KOPT-K1 (cell line): ENCODE results near the gene TSC22D1.
"Not testable (repeated sequence)": the region's sequence is repeated elsewhere in the genome, so short reads cannot be mapped to it uniquely, and the experiment has no call there.

Experiments used
- H3K27ac ChIP-seq: fragments of 200-600 bp; sonication (generic); 2 replicates; pipeline ENCODE4 v1.5.1; 2016; ENCODE audit warnings: antibody characterized with exemption, mild to moderate bottlenecking, low read depth, low read length; ENCODE audit not compliant: poor library complexity, severe bottlenecking
- H3K36me3 ChIP-seq: fragments of 200-600 bp; sonication (generic); 2 replicates; pipeline ENCODE4 v1.5.1; 2017; ENCODE audit warnings: antibody characterized with exemption, mild to moderate bottlenecking, low read length, moderate library complexity; ENCODE audit not compliant: insufficient read depth
- H3K9me3 ChIP-seq: fragments of 200-600 bp; sonication (generic); 2 replicates; pipeline ENCODE4 v1.5.1; 2017; ENCODE audit warnings: antibody characterized with exemption, low read length, mild to moderate bottlenecking; ENCODE audit not compliant: insufficient read depth, poor library complexity, severe bottlenecking

TSC22D1 gene

GRCh38 chr13:44543369-44543768, 32.8 kb downstream of the TSC22D1 start:
- Histone ChIP-seq H3K9me3 (no peaks in the 10 kb centered on the region), H3K36me3 (peaks cover 8% of the 10 kb centered on the region; the same call in 1 of the 2 replicates), H3K27ac (no peak overlapping the region)

- H3K9me3 ChIP-seq, result no peaks in the 10 kb centered on the region
- H3K36me3 ChIP-seq, result peaks cover 9% of the 10 kb centered on the region; the same call in 1 of the 2 replicates
- H3K27ac ChIP-seq, result no peak overlapping the region
Measured at GRCh38 chr13:44542361-44542760, 33.8 kb downstream of the TSC22D1 start.

DNA sequence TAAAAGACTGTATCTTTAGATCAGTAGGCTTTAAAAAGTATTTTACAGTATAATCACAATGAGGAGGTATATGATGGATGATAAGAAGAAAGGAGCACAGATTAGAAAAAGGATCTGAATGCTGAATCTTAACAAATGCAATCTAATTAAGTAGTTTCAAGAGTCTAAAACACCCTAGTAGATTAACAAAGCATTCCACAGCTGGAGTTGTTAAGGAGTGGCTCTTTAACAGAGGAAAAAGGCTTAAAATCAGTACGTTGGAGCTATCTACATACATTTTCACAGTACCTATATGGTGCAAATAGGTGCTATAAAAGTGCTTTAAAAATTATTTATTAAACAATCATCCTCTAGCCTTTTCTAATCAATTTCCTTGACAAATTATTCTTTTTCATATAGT, 34.5 kb downstream of the TSC22D1 start:
- H3K27ac ChIP-seq, result no peak overlapping the region
- H3K36me3 ChIP-seq, result peaks cover 9% of the 10 kb centered on the region; the same call in 1 of the 2 replicates
- no peaks in the 10 kb centered on the region for H3K9me3 ChIP-seq

GRCh38 chr13:44540761-44541434, 35.2 kb downstream of the TSC22D1 start:
- Histone ChIP-seq H3K27ac (no peak overlapping the region), H3K36me3 (peaks cover 9% of the 10 kb centered on the region; the same call in 1 of the 2 replicates), H3K9me3 (no peaks in the 10 kb centered on the region)

DNA sequence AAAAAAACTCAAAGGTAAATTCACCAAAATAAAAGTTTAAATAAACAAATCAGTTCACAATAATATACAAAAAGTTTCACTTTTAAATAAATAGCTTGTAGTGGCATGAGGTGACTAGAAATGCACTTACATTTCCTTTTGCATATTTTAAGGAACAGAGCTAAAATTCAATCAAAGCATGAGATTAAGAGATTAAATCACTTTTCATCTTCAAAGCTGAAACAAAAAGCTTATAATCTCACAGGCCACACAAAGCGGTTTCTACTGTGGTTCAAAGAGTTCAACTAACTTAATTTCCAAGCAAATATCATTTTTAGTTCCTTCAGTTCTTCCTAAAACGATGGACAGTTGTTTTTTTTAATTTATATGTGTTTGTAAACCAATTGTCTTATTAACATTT, 38.9 kb downstream of the TSC22D1 start:
- Histone ChIP-seq H3K9me3 (no peaks in the 10 kb centered on the region), H3K36me3 (peaks cover 9% of the 10 kb centered on the region; the same call in 1 of the 2 replicates), H3K27ac (no peak overlapping the region)

GRCh38 chr13:44523146-44524015, 52.7 kb downstream of the TSC22D1 start:
- no peaks in the 10 kb centered on the region for H3K36me3 ChIP-seq
- no peaks in the 10 kb centered on the region for H3K9me3 ChIP-seq
- no peak overlapping the region for H3K27ac ChIP-seq

DNA sequence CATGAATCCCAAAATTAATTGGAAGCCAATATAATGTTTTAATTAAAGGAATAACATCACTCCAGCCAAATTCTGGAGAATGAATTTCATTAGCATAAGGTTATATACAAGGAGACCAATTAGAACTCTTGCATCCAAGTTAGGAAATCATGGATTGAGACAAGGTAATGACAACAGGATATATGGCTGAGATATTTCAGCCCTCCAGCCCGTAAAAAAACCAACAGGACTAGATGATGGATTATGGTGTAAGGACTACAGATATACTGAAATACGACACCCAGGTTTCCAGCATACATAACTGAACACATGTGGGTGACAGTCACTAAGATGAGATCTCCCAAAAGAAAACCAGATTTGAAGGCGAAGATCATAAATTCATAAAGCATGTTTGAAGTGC, 56.5 kb downstream of the TSC22D1 start:
- Histone ChIP-seq H3K27ac (no peak overlapping the region), H3K9me3 (no peaks in the 10 kb centered on the region), H3K36me3 (no peaks in the 10 kb centered on the region)

- Histone ChIP-seq H3K36me3 (no peaks in the 10 kb centered on the region), H3K9me3 (no peaks in the 10 kb centered on the region), H3K27ac (no peak overlapping the region)
Measured at GRCh38 chr13:44516771-44517170, 59.4 kb downstream of the TSC22D1 start.

- no peak overlapping the region for H3K27ac ChIP-seq
- H3K36me3 ChIP-seq, result no peaks in the 10 kb centered on the region
- no peaks in the 10 kb centered on the region for H3K9me3 ChIP-seq
Measured at GRCh38 chr13:44514278-44514677, 61.9 kb downstream of the TSC22D1 start.

GRCh38 chr13:44509853-44510252, 66.3 kb downstream of the TSC22D1 start:
- not testable (repeated sequence) for H3K27ac ChIP-seq, H3K9me3 ChIP-seq, H3K36me3 ChIP-seq

DNA sequence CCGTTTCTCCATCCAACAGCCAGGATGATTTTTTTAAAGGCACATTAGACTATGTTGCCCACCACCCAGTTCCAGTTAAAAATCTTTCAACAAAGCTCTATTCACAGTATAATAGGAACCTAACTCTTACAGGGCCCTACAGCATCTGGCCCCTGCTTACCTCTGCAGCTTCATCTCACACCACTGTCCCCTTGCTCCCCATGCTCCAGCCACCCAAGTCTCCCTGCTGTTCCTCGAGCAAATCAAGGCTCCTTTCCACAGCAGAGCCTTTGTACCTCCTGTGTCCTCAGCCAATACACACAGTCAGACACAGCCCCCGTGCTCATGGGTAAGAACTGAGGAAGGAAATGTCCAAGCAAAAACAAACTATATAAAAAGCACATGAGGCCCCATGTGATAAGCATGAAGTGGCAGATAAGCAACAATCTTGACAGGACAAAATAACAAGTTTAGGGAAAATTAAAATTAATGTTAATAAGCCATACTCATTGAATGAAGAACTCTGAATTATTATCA, 67.5 kb downstream of the TSC22D1 start:
- Histone ChIP-seq H3K27ac (no peak overlapping the region), H3K36me3 (no peaks in the 10 kb centered on the region), H3K9me3 (no peaks in the 10 kb centered on the region)

- Histone ChIP-seq H3K36me3 (no peaks in the 10 kb centered on the region), H3K9me3 (no peaks in the 10 kb centered on the region), H3K27ac (no peak overlapping the region)
Measured at GRCh38 chr13:44507639-44508038, 68.5 kb downstream of the TSC22D1 start.

DNA sequence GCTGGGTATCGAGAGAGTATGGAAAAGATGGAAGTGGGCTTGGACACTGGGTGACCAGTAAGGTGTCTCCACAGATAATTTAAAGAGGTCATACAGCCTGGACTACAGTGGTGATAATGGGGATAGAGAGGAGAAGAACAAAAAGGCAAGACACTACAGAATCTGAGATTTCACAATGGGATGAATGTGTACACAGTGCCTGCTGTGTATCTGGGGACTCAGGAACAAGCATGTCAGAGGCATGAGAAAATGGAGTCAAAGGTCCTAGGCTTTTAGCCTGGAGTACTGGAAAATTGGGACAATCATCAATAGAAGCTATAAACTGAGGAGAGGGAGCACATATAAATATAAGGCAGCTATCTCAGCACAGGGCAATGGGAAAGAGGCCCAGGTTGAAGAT, 69.4 kb downstream of the TSC22D1 start:
- Histone ChIP-seq H3K36me3 (no peaks in the 10 kb centered on the region), H3K9me3 (no peaks in the 10 kb centered on the region), H3K27ac (no peak overlapping the region)

DNA sequence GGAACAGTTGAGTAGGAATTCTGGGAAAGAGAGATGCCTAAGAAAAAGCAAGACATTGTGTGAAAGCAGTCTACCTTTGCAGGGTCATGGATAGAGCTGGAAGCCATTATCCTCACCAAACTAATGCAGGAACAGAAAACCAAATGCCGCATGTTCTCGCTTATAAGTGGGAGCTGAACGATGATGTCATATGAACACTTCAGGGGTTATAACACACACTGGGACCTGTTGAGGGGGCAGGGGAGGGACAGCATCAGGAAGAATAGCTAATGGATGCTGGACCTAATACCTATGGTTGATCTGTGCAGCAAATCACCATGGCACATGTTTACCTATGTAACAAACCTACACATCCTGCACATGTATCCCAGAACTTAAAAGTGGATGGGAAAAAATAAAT, 69.9 kb downstream of the TSC22D1 start:
- Histone ChIP-seq H3K36me3 (no peaks in the 10 kb centered on the region), H3K27ac (no peak overlapping the region), H3K9me3 (no peaks in the 10 kb centered on the region)

DNA sequence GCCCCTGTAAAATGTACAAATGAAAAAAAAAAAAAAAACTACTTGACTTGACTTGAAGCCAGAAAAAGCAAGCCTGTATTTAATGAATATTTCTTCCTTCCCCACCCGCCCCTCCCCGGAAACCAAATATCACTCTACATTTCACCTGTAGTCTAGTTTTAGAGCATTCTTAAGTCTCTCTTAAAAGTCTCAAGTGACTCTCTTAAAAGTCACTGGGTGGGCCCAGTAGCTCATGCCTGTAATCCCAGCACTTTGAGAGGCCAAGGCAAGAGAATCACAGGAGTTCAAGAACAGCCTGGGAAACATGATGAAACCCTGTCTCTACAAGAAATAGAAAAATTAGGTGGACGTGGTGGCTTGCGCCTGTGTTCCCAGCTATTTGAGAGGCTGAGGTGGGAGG, 72.0 kb downstream of the TSC22D1 start:
- Histone ChIP-seq H3K36me3 (no peaks in the 10 kb centered on the region), H3K9me3 (no peaks in the 10 kb centered on the region), H3K27ac (no peak overlapping the region)
